ENCODE data around the gene MKNK1.

- TF ChIP-seq, protein P1, sequence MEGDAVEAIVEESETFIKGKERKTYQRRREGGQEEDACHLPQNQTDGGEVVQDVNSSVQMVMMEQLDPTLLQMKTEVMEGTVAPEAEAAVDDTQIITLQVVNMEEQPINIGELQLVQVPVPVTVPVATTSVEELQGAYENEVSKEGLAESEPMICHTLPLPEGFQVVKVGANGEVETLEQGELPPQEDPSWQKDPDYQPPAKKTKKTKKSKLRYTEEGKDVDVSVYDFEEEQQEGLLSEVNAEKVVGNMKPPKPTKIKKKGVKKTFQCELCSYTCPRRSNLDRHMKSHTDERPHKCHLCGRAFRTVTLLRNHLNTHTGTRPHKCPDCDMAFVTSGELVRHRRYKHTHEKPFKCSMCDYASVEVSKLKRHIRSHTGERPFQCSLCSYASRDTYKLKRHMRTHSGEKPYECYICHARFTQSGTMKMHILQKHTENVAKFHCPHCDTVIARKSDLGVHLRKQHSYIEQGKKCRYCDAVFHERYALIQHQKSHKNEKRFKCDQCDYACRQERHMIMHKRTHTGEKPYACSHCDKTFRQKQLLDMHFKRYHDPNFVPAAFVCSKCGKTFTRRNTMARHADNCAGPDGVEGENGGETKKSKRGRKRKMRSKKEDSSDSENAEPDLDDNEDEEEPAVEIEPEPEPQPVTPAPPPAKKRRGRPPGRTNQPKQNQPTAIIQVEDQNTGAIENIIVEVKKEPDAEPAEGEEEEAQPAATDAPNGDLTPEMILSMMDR (IDR thresholded peaks at IDR 0.05) = no peak
- no peak for TF ChIP-seq POLR2A (IDR thresholded peaks at IDR 0.05)
- no peak for TF ChIP-seq POLR2AphosphoS5 (IDR thresholded peaks at IDR 0.05)
- TF ChIP-seq EP300 (IDR thresholded peaks at IDR 0.05) = no peak
Observed at GRCh38 chr1:46582972-46583371, 21.1 kb downstream of the MKNK1 start.

Measured in suprapubic skin (tissue), 4 donors.